ENCODE data around the gene EIF4E1B.

DNA sequence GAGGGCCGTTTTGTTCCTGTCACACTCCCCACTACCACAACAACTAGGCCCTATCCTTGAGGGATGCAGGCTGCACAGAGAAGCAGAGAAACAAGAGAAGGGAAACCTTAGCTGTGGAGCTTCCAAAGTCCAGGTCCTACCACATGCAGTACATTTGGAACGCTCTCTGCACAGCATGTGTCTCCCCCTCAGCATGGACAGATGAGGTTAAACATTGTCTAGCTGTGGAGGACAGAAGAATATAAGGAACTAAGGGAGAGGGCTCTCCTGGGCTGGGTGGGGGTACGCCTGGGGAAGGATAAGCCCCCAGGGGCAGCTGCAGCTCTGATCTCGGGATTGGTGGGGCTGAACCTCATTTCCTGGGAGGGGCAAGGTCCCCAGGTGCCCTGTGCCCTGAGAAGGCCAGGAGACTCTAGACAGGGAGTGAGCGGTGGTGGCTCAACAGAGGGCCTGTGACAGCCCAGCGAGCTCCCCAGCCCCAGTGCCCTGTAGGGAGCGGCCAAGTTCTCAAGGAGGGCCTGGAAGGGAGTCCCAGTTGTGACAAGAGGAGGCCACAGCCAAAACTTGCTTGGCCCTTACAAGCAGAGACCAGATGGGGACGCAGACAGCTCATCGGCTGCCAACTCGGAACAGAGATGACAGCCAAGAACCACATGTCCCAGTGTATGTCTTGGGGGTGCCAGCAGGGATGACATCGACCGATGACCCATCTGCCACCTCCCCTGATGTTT, 46.9 kb downstream of the EIF4E1B start:
- no peak for TF ChIP-seq KDM1A (IDR thresholded peaks at IDR 0.05; ENCODE audit: low read depth)
- TF ChIP-seq CTCF (IDR thresholded peaks at IDR 0.05) = no peak
- TF ChIP-seq POLR2AphosphoS2 (conservative IDR thresholded peaks at IDR 0.05; ENCODE audit: low read length) = no peak
- no peak for TF ChIP-seq RCOR1 (IDR thresholded peaks at IDR 0.05; ENCODE audit: low read depth, low read length)
